HG03045 (cell line): Measurements from ENCODE around the gene SPON1.
"Not testable (repeated sequence)": the region's sequence is repeated elsewhere in the genome, so short reads cannot be mapped to it uniquely, and the experiment has no call there.

Experiments used
- ATAC-seq: cut with Tn5 transposase; IDR thresholded peaks from one replicate; pipeline ENCODE4 v1.9.1; 2021; ENCODE audit warnings: mild to moderate bottlenecking, moderate library complexity; ENCODE audit not compliant: unreplicated experiment

Gene SPON1

DNA sequence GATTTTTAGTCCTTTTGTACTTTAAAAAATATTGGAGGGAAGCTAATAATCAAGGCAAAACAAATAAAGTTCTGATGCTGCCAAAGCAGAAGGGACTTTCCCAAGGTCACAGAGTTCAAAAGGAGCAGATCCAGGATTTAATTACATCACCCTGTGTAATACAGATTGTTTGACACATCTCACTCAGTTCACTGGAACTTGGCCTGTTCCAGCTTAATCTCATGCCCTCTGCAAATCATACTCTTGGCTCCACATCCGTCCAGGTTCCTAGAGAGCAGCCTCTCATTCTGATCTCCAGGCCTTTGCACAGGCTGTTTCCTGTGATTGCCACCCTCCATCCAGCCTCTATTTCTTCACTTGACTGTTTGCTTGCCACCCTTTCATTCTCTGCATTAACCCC is 151.7 kb downstream of the SPON1 start:
- ATAC-seq, result no peak

DNA sequence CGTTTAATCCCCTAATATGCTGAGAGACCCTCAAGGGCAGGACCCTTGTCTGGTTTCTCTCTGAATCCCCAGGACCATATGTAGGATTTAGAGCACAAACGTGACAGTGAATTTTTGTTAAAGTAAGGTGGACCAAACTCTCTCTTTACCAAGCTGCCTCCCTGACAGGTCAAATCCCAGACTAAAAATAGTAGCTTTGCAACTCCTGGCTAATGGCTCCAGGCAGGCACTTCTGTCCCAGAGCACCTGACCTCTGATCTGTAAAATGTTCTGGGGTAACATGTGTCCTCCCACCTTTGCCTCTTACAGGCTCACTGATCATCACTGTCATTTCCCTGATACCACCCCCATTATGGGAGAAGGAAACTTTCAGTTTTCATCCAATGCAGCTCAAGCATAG is 152.3 kb downstream of the SPON1 start:
- ATAC-seq, result no peak

DNA sequence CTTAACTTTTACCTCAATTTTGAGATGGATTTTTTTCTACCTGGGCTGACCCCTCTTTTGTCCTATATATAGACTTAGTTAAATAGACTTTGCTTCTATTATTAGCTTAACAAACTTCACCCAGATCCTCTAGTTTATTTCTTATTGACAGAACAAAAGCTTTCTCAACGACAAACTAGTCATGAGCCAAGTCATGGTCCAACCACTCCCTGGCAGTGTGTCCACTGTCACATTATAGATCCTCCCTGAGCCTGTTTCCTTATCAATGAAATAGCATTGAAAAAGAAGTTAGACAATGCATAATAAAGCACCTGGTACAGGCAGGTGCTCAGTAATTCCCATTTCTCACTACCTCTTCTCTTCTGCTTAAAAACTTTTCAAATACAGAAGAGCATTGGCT is 155.1 kb downstream of the SPON1 start:
- no peak for ATAC-seq

DNA sequence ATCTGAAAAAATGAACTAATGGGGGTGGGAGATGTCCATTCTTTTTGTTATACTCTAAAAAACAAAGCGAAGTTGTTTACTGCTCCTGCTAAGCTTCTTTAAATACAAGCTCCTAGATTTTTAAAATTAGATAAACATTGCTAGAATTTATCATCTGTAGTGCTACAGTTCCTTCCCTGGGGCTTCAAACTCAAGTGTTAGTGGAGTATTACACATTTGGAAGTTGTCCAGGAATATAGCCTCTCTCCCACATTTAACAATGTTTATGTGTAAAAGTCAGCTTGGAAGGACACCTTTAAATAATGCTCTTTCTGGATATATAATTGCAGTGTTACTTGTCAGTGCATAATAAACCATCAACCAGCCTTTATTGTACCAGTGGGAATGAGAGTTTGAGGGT is 155.5 kb downstream of the SPON1 start:
- no peak for ATAC-seq

DNA sequence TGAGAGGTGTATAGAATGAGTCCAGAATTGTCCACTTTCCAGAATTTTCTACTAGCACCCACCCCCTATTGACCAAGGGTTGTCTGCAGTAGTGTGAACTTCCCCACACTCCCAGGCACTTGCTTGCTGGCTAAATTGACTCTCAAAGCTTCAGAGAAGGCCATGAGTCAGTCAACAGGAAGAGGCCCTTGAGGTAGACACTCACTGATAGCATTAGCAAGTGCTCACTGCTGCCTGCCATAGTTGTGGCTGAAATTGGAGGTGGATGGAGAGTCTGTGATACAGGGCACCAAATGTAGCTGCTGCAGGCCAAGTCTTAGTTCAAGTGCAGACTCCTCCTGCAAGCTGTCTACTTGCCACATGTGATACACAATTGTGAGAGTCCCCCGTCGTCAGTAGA is 156.8 kb downstream of the SPON1 start:
- no peak for ATAC-seq

DNA sequence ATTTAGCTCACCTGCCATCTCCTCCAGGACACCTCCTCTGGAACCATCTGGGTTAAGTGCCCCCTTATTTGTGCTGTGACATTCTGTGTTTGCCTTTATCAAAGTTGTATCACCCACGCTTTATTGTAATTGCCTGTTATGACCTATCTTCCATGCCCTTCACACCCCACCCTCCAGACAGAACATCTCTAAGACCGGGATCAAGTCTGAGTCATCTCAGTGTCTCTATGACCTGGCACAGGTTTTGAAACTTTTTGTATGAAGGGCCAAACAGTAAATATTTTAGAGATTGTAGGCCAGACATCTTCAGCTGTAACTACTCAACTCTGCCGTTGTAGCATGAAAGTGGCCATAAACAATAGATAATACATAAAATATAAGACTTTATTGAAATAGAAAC is 161.8 kb downstream of the SPON1 start:
- no peak for ATAC-seq

DNA sequence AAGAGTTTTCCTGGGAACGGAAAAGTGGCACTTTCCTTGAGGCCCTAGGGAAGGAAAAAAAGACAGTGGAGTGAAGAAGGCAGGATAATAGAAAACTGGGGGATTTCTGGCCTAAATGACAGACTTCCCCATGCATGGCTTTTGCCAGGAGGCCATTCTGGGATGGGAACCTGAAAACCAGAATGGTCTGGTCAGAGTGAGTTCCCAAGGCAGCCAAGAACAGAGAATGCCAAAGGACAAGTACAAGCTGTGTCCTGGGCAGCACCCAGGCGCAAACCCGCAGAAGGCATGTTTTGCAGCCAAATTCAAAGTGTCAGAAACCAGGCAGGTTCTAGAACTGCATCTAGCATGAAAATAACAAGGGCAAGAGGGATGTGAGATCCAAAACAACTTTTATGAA is 162.4 kb downstream of the SPON1 start:
- ATAC-seq, result no peak

DNA sequence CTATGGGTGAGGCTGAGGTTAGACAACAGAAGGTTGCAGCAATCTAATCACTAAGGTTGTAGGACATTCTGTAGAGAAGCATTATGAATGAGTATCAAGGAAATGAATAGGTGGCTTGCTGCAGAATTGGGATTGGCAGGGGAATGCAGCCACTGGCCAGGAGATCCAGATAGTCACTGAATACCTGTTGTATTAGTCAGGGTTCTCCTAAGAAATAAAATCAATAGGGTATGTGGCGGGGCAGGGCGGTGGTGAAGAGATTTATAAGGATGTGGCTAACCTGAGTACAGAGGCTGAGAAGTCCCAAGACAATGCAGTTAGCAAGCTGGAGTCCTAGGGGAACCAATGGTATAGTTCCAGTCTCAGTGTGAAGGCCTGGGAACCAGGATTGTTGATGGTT is 163.0 kb downstream of the SPON1 start:
- ATAC-seq, result no peak

DNA sequence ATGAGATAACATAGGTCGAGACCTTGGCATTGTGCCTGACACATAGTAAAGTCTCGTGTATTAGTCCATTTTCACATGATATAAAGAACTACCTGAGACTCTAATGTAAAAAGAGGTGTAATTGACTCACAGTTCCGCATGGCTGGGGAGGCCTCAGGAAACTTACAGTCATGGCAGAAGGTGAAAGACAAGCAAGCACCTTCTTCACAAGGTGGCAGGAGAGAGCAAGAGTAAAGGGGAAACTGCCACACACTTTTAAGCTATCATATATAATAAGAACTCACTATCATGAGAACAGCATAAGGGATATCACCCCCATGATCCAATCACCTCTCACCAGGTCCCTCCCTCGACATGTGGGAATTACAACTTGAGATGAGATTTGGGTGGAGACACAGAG is 165.2 kb downstream of the SPON1 start:
- no peak for ATAC-seq

DNA sequence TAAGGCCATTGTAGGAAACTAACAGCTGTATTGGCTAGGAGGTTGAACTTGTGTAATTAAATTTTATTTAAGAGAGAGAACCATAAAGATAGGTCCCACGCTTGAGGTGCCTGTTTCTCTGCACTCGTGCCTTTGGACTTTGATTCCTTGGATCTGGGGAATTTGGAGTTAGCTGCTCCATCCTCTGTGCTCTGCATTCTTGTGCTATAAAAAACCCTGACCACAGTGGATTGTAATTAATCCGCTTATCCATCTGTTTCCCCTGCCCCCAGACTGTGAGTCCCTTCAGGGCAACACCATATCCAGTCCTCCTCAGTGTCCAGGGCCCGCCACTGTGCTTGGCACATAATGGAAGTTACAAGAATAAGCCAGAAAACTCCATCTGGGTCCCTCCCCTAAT is 169.8 kb downstream of the SPON1 start:
- ATAC-seq, result no peak

DNA sequence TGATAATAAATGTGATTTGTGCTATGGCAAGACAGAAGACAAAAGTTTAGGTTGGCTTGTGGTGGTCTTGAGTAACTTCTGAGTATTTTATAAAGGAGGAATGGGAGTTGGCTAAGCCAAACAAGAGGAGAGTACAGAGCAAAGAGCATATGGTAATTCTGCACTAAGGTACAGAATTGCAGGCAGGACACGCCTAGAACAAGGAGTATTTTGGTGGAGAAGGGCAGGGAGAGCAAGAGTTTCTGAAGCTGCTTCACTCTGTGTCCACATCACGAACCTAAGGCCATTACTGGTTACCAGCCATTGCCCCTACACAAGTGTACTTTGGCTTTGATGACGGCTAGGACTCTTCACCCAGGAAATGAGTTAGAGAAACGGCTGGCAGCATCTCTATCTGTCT is 170.9 kb downstream of the SPON1 start:
- no peak for ATAC-seq

DNA sequence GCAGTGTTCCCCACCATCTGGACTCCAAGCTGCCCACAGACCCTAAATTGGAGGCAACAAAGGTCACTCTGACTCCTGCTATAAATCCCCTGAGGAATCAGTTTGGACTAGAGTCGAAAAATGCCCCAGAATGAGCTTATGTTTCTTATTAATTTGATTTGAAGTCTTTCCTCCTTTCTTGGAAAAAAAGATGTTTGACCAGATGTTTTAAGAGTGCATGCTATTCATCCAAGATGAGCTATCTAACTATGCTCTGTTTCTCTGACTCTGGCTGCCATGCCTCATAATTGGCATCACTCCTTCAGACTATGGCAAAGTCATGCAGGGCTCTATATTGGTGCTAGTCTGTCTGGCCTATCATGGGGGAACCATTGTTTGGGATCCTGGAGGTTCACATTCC is 174.0 kb downstream of the SPON1 start:
- ATAC-seq, result no peak

DNA sequence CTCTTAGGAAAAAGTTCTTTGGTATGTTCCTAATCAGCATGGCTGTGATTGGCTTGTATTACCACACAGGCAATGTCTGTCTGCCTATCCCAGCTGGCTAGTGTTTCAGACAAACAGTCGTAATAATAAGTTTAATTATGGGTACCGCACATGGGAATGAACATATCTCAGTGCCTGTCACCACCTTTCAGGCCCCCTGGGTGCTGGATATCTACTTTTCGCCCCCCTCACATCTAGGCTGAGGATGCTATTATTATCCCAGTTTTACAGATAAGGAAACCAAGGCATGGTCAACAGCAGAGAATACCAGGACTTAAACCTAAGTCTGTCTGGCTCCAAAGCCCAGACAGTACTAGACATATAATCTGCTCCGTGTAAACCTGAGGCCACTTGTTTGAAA is 174.8 kb downstream of the SPON1 start:
- ATAC-seq, result no peak

DNA sequence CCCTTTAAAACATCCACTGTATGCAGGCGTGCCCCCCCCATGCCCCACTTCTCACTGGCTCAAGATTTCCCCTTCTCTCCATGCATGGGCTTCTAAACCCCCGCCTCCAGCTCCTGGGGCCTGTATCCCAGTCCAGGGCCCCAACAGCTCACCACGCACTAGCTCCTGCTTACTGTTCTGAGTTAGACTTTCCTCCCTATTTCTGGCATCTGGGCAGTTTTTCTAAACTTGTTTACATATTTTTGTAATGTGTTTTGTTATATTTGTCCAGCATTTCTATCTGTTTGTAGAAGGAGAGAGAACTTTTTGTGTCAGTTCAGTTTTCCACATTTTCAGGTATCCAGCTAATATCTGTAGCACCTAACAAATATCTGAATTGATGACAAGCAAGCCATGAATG is 178.5 kb downstream of the SPON1 start:
- ATAC-seq, result no peak

DNA sequence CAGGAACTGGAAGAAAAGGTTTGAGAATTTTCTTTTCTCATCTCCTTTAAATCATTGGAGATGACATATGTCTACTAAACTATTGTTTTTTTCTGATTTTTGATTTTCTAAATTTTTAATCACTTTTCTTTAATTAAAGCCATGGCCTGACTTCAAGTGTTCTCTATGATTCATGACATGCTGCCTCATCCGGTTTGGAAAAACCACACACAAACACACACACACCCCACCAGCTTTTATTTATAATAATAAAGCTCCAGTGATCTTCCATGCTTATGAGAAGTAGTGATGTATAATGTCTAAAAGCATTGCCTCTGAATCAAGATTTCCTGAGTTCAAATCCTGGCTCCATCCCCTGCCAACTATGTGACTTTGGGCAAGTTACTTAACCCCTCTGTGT is 179.2 kb downstream of the SPON1 start:
- no peak for ATAC-seq

DNA sequence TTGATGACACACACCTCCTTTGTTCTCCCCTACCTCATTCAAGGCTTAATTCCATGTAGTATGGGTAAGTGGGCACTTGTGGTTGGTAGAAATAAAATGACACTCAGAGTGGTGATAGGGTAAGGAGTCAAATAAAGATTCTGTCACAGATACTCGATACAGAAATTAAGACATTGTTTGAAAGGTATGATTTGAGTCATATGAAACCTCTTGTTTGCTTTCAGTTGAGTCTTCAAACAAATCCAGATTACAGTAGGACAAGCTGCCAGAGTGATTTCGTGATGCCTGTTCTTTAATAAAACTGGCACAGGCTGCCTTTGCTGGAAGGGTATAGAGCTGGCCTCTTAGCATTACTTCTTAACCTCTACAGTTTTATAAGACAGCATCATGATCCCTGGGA is 182.4 kb downstream of the SPON1 start:
- no peak for ATAC-seq

DNA sequence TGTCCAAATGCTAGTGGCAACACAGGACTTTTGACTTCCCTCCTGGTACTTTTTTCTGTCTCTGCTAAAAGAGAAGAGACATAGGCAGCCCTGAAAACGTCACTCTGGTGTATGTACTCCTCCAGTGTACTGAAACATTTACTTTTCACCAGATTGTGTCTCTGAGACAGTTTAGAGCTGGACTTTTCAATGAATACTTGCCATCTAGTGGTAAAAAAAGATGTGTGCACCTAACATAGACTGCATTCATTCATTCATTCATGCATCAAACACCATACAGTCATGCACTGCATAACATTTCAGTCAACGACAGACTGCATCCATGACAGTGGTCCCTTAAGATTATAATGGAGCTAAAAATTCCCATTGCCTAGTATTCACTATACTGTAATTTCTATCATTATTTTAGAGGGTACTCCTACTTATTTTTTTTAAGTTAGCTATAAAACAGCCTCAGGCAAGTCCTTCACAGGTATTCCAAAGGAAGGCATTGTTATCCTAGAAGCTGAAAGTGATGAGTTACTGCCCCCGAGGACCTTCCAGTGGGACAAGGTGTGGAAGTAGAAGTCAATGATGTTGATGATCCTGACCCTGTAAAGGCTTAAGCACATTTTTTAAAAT is 186.2 kb downstream of the SPON1 start:
- ATAC-seq, result no peak

DNA sequence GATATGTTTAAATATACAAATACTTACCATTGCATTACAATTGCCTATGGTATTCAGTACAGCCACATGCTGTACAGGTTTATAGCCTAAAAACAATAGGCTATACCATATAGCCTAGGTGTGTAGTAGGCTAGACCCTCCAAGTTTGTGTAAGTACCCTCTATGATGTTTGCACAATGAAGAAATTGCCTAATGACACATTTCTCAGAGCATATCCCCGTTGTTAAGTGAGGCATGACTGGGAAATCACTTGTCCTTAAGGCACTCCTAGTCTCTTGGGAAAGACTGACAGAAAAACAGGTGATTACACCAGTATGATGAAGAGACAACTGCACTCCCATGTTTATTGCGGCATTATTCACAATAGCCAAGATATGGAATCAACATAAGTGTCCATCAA is 187.2 kb downstream of the SPON1 start:
- no peak for ATAC-seq

DNA sequence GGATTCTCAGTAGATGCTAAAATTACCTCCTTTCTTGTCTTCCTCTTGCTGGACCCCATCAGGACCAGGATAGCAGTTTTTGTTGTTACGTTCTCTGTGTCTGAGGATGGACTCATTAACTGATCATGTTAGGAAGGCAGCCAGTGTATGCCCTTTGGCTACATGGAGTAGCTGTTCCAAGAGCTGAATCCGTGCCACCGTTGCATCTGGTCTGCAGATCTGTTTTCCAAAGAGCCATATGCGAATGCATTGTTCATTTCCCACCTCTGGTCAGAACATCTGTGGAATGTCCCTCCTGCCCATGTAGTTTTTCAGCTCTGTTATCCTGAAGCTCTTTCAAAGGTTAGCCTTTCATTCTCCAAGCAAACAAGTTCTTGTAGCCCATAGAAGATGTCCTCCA is 188.4 kb downstream of the SPON1 start:
- ATAC-seq, result no peak

DNA sequence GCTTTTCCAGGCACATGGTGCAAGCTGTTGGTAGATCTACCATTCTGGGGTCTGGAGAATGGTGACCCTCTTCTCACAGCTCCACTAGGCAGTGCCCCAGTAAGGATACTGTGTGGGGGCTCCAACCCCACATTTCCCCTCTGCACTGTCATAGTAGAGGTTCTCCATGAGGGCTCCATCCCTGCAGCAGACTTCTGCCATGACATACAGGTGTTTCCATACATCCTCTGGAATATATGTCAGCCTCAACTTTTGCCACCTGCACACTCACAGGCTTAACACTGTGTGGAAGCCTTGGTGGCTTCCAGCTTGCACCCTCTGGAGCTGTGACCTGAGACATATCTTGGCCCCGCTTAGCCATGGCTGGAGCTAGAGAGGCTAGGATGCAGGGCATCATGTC is 191.6 kb downstream of the SPON1 start:
- ATAC-seq, result not testable (repeated sequence)

DNA sequence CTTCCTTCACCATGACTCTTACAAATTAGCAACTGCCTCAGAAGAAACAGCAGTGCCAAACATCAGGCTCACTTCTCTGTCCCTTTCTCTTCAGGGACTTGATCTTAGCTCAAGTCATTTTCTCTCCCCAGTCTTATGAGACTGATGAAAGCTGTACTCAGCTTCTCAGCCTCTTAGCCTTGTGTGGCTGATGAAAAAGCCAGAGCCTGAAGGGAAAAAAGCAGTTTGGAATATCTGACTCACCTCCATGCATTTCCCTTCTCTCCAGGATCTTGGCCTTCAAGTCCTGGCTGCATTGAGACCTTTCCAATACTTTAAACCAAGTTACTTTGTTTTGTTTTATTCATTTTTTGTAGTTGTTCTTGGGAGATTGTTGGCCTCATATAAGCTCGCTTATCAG is 195.9 kb downstream of the SPON1 start:
- no peak for ATAC-seq

DNA sequence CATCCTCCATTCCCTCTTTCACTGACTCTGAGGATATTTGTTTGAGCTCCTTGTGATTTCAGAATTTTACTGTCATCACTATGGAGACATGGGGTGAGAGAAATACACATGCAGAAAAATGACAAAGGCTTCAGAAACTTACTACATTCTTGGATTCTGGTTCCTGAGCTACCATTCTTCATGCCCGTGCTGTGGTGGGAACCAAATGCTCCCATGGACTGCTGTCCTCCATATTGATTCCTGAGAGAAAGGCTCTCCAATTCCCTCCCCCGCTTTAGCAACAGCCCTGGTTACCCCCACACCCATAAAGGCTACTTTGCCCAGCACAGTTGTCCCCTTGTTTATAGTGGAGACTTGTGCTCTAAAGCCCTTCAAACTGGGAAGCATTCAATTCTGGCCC is 201.1 kb downstream of the SPON1 start:
- ATAC-seq, result no peak

DNA sequence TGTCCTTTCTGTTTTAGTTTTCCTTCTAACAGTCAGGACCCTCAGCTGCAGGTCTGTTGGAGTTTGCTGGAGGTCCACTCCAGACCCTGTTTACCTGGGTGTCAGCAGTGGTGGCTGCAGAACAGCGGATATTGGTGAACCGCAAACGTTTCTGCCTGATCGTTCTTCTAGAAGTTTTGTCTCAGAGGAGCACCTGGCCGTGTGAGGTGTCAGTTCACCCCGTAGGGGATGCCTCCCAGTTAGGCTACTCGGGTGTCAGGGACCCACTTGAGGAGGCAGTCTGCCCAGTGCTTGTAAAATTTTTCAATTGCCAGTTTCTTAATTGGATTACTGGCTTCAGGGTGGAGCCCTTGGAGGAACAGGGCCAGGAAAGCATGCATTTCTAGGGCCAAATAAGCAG is 211.2 kb downstream of the SPON1 start:
- not testable (repeated sequence) for ATAC-seq
